DMS153 (cell line): ENCODE data around the gene NPIPA1.
"Not testable (repeated sequence)": the region's sequence is repeated elsewhere in the genome, so short reads cannot be mapped to it uniquely, and the experiment has no call there.

Experiments used
- DNase-seq: peaks from one replicate; lab custom pipeline; 2025; lab: John Stamatoyannopoulos, UW

Gene NPIPA1

DNA sequence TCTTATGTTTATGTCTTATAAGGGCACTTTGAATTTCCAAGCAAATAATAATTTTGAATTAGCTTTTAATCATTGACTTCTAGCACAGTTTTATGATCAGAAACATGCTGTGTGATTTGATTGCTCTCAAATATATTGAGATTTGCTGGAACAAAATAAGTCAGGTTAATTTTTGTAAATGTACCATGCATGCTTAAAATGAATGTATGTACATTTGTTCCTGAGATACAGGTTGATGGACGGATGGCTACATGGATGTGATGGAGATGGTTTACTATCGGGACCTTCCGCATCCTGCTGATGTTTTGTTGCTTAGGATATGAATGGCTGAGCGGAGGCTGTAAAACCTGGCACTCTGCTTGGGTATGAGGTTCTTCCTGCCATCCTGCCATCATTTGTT, at the start of gene NPIPA1:
TSS of gene NPIPA1 (plus strand) at position 301 of the 400 bp plus-strand sequence. CDS start at position 301, 0 bp downstream.
- not testable (repeated sequence) for DNase-seq

DNA sequence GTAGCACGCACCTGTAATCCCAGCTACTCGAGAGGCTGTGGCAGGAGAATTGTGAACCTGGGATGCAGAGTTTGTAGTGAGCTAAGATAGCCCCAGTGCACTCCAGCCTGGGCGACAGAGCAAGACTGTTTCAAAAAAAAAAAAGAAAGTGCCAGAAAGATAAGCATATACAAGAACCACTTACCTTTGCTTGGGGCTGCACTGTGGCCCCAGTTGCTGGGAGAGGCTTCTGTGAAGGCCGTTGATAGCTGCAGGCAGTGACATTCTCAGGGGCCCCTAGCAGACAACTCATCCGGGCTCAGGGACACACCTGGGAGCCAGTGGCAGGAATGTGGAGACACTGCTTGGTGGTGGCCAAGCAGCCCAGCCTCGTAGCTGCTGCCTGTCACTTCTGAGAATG, 45.1 kb upstream of the NPIPA1 start:
- not testable (repeated sequence) for DNase-seq

DNA sequence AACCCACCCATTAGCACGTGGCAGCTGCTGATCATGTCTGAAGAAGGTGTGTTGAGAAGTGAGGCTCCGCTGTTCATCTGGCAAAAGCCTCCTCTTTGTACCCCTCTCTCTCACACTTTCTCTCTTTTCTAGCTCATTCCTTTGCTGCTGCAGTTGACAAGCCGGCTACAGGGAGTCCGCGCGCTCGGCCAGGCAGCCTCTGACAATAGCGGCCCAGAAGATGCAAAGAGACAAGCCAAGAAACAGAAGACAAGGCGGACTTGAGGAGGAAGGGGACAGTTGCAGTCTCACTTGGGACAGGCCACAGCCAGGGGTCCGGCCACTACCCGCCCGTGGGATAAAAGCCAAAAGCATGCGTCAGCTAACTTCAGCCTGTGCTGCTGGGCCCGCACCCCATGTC, 41.9 kb upstream of the NPIPA1 start:
- DNase-seq, result not testable (repeated sequence)

DNA sequence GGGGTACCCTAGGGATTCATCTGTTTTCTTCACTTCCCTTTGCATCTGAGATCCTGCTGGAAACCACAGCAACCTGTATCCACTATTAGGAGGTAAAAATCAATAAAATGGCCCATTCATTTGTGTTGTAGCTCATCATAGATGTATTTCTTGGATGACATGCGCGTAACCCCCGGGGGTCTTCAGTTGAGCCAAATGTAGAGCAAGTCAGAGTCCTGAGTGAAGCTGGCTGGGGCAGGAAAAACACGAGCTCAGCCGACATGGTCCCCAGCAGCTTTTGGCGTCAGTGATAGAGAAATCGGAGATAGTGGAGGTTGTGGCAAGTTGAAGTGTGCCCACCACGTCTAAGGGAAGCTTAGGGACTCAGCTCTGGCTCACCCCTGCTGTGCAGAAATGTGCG, 41.2 kb upstream of the NPIPA1 start:
- not testable (repeated sequence) for DNase-seq

DNA sequence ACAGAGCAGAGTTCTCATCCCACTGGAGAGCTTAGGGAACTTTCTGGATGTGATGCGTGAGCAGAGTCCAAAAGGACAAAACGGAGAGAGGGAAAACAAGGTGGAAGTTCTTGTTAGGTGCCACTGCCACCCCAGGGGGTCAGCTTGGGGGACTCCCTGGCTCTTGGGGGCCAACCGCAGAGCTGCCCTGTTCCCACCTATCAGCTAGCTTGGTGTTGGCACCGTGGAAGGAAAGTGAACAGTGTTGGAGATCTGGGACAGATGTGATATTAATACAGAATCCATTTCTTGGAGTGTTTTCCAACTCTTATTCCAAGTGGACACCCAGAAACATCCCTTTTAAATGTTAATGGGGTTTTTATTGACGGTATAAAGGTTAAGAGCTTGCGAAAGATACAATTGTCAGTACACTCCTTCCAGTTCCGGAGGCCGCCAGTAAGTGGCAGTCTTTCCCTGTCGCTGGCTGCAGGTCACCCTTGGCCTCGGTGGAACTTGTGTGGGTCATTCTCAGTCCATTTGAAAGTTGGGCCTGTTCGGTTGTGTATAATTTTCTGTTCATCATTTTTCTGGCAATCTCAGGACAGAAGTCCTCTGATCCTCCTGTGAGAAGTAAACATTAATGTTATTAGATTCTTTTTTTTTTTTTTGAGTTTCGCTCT, 40.1 kb upstream of the NPIPA1 start:
- not testable (repeated sequence) for DNase-seq

DNA sequence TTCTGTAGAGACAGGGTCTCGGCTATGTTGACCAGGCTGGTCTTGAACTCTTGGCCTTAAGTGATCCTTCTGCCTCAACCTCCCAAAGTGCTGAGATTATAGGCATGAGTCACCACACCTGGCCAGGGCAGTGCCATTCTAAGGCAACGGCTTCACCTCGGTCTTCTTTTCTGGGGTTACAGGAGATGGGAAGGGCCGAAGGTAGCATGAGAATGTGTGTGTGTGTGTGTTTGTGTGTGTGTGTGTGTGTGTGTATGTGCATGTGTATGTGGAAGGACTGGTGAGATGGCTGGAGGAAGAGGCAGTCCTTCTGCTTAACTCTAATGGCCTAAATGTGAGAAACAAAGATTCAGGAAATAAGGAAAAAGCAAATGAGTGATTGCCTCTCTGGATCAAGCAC, 39.1 kb upstream of the NPIPA1 start:
- DNase-seq, result not testable (repeated sequence)

DNA sequence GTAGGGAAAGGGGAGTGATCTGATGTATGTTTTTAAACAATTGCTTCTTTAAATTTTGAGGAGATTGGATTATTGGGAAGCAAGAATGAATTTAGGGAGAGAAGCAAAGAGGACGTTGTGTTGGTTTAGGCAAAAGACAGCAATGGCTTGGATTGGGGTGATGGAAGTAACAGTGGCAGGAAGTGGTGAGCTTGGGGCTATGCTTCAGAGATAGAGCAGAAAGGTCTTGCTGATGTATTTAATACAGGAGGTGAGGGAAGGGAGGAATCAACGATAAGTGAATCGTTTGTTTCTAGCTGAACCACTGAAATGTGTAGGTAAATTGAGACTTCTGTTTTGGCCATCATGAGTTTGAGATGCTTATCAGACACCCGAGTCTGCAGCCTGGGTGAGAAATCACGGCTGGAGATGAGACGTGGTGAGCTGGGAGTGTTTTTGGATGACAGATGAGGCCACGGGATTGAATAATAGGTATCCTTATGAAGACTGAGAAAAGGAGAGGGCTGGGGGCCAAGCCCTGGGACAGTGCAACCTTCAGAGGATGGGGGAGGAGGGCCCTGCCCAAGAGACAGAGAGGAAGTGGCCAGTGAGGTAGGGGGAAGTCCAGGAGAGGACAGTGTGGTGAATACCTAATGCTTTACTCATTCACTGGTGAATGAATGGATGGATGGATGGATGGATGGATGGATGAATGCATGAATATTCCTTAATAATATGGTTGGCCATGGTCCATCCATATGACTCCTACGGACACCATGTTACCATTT, 33.9 kb upstream of the NPIPA1 start:
- not testable (repeated sequence) for DNase-seq

DNA sequence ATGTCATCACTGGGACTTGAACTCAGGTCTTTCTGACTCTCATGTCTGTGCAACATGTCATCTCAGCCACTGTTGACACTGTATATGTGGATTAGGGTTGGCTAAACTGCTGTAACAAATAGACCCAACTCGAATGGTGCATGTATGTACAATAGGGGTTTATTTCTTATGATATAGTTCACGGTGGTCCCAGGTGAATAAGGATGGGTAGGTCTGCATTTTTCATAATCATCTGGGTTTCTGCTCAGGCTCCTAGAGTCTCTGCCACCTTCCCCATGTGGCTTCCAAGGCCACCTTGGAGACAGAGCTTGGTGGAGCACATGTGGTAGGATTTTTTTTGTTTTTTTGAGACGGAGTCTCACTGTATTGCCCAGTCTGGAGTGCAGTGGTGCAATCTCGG, 27.5 kb upstream of the NPIPA1 start:
- DNase-seq, result not testable (repeated sequence)

DNA sequence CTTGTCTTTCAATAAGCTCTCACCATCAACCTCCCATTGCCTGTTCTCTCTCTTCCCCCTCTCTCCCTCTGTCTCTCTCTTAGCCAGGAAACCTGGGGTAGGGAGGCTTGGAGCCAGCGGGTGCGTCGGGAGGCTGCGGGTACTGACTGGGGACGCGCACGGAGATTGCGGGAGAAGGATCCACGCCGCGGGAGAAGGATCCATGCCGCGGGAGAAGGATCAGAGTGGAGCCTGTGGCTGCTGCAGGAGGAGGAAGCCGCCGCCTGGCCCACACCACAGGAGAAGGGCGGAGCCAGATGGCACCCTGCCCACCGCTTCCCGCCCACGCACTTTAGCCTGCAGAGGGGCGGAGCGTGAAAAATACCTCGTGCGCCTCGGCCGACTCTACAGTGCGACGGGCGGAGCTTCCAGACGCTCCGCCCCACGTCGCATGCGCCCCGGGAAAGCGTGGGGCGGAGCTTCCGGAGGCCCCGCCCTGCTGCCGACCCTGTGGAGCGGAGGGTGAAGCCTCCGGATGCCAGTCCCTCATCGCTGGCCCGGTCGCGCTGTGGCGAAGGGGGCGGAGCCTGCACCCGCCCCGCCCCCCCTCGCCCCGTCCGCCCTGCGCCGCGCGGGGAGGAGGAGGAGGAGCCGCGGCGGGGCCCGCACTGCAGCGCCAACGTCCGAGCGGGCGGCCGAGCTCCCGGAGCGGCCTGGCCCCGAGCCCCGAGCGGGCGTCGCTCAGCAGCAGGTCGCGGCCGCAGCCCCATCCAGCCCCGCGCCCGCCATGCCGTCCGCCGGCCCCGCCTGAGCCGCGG, 26.2 kb upstream of the NPIPA1 start:
- not testable (repeated sequence) for DNase-seq

DNA sequence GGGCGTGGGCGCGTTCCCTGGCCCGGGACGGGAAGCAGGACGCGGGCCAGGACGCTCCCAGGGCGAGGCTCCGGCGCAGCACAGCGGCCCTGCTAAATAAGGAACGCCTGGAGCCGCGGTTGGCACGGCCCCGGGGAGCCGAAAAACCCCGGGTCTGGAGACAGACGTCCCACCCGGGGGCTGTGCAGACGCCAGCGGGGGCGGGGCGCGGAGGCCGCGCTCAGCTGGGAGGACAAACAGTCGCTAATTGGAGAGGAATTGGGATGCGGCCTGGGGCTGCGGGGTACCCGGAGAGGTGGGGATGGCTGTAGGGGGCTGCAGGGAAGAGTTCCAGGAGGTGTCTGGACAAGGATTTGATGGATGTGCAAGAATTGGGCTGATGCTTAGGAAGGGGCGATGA, 25.3 kb upstream of the NPIPA1 start:
- DNase-seq, result not testable (repeated sequence)

DNA sequence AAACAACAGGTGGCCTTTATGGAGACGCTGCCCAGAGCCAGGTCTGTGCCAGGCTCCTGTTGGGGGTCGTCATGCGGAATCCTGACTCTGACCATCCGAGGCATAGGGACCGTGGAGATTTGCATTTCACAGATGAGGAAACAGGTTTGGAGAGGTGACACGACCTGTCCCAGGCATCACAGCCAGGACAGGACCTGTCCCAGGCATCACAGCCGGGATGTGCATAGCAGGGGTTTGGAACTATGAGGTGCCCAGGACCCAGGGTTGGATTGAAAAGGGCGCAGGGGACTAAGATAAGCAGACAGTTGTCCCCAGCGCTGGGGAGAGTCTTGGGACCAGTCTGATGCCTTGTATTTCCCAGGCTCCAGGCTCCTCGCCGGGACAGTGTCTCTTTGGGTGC, 24.7 kb upstream of the NPIPA1 start:
- not testable (repeated sequence) for DNase-seq

DNA sequence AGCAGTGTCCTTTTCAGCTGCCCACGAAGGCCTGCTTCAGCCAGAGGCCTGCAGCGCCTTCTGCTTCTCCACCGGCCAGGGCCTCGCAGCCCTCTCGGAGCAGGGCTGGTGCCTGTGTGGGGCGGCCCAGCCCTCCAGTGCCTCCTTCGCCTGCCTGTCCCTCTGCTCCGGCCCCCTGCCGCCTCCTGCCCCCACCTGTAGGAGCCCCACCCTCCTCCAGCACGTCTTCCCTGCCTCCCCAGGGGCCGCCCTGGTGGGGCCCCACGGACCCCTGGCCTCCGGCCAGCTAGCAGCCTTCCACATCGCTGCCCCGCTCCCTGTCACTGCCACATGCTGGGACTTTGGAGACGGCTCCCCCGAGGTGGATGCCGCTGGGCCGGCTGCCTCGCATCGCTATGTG, 18.7 kb upstream of the NPIPA1 start:
- not testable (repeated sequence) for DNase-seq

DNA sequence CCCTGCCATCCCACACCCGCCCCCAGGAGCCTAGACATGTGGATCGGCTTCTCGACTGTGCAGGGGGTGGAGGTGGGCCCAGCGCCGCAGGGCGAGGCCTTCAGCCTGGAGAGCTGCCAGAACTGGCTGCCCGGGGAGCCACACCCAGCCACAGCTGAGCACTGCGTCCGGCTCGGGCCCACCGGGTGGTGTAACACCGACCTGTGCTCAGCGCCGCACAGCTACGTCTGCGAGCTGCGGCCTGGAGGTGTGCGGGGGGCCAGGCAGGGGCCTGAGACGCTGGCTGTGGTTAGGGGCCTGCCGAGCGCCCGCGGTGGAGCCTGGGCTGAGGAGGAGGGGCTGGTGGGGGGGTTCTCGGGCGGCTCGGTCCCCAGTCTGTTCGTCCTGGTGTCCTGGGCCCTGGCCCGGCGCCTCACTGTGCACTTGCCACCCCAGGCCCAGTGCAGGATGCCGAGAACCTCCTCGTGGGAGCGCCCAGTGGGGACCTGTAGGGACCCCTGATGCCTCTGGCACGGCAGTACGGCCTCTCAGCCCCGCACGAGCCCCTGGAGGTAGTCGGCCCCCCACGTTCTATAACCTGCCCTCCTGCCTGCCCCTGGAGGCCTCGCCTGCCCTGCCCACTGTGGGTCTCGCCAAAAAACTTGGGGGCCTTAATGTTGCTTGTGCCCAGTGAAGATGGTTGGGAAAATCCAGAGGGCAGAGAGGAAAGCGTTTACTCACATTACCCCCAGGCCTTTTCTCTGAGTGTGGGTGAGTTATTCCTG, 17.2 kb upstream of the NPIPA1 start:
- not testable (repeated sequence) for DNase-seq

DNA sequence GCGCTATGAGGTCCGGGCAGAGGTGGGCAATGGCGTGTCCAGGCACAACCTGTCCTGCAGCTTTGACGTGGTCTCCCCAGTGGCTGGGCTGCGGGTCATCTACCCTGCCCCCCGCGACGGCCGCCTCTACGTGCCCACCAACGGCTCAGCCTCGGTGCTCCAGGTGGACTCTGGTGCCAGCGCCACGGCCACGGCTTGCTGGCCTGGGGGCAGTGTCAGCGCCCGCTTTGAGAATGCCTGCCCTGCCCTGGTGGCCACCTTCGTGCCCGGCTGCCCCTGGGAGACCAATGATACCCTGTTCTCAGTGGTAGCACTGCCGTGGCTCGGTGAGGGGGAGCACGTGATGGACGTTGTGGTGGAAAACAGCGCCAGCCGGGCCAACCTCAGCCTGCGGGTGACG, 15.0 kb upstream of the NPIPA1 start:
- DNase-seq, result not testable (repeated sequence)

DNA sequence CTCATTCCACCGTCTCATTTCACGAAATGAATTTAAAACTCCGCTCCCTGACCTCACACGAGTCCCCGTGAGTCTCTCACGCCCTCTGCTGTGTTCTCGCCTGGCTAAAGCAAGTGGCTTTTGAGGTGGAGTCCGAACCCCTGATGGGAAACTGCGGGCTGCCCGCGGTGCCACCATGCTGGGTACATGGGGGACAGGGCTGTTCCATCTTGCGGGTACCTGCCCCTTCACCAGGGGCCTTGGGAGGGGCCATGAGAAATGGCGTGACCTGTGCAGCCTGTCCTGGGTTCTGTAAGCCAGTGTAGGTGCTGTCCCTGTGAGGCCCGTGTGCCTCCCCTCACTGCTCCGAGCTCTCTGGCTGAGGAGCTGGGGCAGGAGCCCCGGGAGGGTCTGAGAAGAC, 14.3 kb upstream of the NPIPA1 start:
- DNase-seq, result not testable (repeated sequence)

DNA sequence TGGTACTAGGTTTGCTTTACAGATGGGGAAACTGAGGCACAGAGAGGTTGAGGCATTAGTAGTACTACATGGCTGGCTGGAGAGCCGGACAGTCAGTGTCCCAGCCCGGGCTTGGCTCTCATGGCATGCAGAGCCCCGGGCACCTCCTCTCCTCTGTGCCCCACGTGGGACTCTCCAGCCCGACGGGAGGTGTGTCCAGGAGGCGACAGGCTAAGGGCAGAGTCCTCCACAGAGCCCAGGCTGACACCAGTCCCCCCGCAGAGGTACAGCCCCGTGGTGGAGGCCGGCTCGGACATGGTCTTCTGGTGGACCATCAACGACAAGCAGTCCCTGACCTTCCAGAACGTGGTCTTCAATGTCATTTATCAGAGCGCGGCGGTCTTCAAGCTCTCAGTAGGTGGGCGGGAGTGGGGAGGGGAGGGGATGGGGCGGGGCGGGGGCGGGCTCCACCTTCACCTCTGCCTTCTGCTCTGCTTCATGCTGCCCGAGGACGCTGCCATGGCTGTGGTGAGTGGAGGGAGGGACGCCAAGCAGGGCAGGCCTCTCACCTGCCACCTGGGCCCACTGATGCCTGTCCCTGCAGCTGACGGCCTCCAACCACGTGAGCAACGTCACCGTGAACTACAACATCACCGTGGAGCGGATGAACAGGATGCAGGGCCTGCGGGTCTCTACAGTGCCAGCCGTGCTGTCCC, 13.7 kb upstream of the NPIPA1 start:
- DNase-seq, result not testable (repeated sequence)

DNA sequence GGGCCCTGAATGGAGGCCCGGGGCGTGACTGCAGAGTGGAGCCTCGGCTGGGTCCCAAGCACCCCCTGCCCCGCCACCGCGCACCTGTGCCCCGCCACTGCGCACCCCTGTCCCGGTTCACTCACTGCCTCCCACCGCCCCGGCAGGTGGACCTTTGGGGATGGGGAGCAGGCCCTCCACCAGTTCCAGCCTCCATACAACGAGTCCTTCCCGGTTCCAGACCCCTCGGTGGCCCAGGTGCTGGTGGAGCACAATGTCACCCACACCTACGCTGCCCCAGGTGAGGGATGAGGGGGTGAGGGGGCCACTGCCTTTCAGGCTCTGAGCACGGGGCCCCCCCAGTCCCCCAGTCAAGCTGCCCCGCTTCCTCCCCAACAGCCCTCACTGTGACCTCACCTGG, 12.9 kb upstream of the NPIPA1 start:
- not testable (repeated sequence) for DNase-seq

DNA sequence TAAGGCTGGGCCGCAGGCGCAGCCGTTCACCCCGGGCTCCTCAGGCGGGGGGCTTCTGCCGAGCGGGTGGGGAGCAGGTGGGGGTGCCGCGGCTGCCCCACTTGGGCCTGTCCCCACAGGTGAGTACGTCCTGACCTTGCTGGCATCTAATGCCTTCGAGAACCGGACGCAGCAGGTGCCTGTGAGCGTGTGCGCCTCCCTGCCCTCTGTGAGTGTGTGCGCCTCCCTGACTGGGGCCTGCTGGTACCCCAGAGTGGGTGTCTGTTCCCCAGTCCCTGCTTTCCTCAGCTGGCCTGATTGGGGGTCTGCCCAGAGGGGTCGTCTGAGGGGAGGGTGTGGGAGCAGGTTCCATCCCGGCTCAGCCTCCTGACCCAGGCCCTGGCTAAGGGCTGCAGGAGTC, 12.3 kb upstream of the NPIPA1 start:
- not testable (repeated sequence) for DNase-seq

DNA sequence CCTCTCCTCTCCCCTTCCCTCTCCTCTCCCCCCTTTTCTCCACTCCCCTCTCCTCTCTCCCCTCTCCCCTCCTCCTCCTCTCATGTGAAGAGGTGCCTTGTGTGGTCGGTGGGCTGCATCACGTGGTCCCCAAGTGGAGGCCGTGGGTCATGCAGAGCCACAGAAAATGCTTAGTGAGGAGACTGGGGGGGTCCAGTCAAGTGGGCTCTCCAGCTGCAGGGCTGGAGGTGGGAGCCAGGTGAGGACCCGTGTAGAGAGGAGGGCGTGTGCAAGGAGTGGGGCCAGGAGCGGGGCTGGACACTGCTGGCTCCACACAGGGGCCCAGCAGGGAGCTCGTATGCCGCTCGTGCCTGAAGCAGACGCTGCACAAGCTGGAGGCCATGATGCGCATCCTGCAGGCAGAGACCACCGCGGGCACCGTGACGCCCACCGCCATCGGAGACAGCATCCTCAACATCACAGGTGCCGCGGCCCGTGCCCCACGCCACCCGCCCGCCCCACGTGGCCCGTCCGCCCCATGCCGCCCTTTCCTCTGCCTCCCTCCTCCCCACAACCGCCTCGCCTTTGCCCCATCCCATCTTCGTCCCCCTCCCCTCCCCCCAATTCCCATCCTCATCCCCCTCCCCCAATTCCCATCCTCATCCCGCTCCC, 9.1 kb upstream of the NPIPA1 start:
- not testable (repeated sequence) for DNase-seq

DNA sequence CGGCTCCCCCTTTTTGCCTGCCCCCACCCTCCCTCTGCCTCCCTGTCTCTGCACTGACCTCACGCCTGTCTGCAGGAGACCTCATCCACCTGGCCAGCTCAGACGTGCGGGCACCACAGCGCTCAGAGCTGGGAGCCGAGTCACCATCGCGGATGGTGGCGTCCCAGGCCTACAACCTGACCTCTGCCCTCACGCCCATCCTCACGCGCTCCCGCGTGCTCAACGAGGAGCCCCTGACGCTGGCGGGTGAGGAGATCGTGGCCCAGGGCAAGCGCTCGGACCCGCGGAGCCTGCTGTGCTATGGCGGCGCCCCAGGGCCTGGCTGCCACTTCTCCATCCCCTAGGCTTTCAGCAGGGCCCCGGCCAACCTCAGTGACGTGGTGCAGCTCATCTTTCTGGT, 8.1 kb upstream of the NPIPA1 start:
- not testable (repeated sequence) for DNase-seq

DNA sequence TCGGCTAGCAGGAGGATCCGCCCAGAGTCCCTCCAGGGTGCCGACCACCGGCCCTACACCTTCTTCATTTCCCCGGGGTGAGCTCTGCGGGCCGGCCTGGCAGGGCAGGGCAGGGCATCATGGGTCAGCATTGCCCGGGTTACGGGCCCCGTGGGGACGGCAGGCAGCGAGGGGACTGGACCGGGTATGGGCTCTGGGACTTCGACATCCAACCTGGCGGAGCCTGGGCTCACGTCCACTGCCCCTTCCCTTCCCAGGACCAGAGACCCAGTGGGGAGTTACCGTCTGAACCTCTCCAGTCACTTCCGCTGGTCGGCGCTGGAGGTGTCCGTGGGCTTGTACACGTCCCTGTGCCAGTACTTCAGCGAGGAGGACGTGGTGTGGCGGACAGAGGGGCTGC, 7.0 kb upstream of the NPIPA1 start:
- DNase-seq, result not testable (repeated sequence)
